Ishikawa (cell line): ENCODE data around the gene EEFSEC.

Experiments
- CEBPB ChIP-seq: IDR thresholded peaks from 2 replicates; pipeline ENCODE4 v1.6.1; 2012
- CREB1 ChIP-seq: IDR thresholded peaks from 2 replicates; pipeline ENCODE4 v1.6.1; 2012; ENCODE audit warnings: low read depth
- EGR1 ChIP-seq: IDR thresholded peaks from 2 replicates; pipeline ENCODE4 v1.6.1; 2012
- EP300 ChIP-seq: IDR thresholded peaks from 2 replicates; pipeline ENCODE4 v1.6.1; 2012; ENCODE audit warnings: borderline replicate concordance
- FOXM1 ChIP-seq: IDR thresholded peaks from 2 replicates; pipeline ENCODE4 v1.6.1; 2012; ENCODE audit warnings: low read depth, borderline replicate concordance
- MAX ChIP-seq: IDR thresholded peaks from 2 replicates; pipeline ENCODE4 v1.6.1; 2012
- NFIC ChIP-seq: IDR thresholded peaks from 2 replicates; pipeline ENCODE4 v1.6.1; 2012
- RAD21 ChIP-seq: IDR thresholded peaks from 2 replicates; pipeline ENCODE4 v1.6.1; 2012; ENCODE audit warnings: low read depth
- REST ChIP-seq: IDR thresholded peaks from 2 replicates; pipeline ENCODE4 v1.6.1; 2012; ENCODE audit warnings: low read depth, mild to moderate bottlenecking
- TAF1 ChIP-seq: IDR thresholded peaks from 2 replicates; pipeline ENCODE4 v1.6.1; 2012; ENCODE audit warnings: low read depth, mild to moderate bottlenecking
- TCF12 ChIP-seq: IDR thresholded peaks from 2 replicates; pipeline ENCODE4 v1.6.1; 2012; ENCODE audit warnings: low read depth
- TEAD4 ChIP-seq: IDR thresholded peaks from 2 replicates; pipeline ENCODE4 v1.6.1; 2012
- USF1 ChIP-seq: IDR thresholded peaks from 2 replicates; pipeline ENCODE4 v1.6.1; 2012
- YY1 ChIP-seq: IDR thresholded peaks from 2 replicates; pipeline ENCODE4 v1.6.1; 2012; ENCODE audit warnings: low read depth
- ZBTB7A ChIP-seq: IDR thresholded peaks from 2 replicates; pipeline ENCODE4 v1.6.1; 2012; ENCODE audit warnings: low read depth

EEFSEC gene

GRCh38 chr3:128218548-128219257 is 65.4 kb downstream of the EEFSEC start:
- TF ChIP-seq RAD21 (no peak), MAX (no peak), NFIC (no peak), REST (no peak), YY1 (no peak), TCF12 (no peak)

- TF ChIP-seq CEBPB (no peak), REST (no peak), TAF1 (no peak), EP300 (no peak), TEAD4 (no peak), USF1 (no peak), CREB1 (no peak), ZBTB7A (no peak), RAD21 (no peak), EGR1 (no peak), MAX (no peak), YY1 (no peak), FOXM1 (no peak), TCF12 (no peak), NFIC (no peak)
Measured at GRCh38 chr3:128221328-128221727, 68.0 kb downstream of the EEFSEC start.

- TF ChIP-seq EGR1, result no peak
- TF ChIP-seq USF1, result no peak
- no peak for TF ChIP-seq MAX
- TF ChIP-seq REST, result no peak
- no peak for TF ChIP-seq CEBPB
- TF ChIP-seq TEAD4, result no peak
- no peak for TF ChIP-seq CREB1
- TF ChIP-seq YY1, result no peak
- no peak for TF ChIP-seq TCF12
- no peak for TF ChIP-seq FOXM1
- no peak for TF ChIP-seq NFIC
- no peak for TF ChIP-seq ZBTB7A
- no peak for TF ChIP-seq TAF1
- TF ChIP-seq RAD21, result no peak
- no peak for TF ChIP-seq EP300
Measured at GRCh38 chr3:128222796-128223385, 69.6 kb downstream of the EEFSEC start.

- no peak for TF ChIP-seq FOXM1
- no peak for TF ChIP-seq EGR1
- TF ChIP-seq EP300, result no peak
- TF ChIP-seq YY1, result no peak
- TF ChIP-seq NFIC, result no peak
- no peak for TF ChIP-seq TEAD4
- TF ChIP-seq CEBPB, result no peak
- no peak for TF ChIP-seq MAX
- no peak for TF ChIP-seq USF1
- no peak for TF ChIP-seq TAF1
- TF ChIP-seq RAD21, result no peak
- no peak for TF ChIP-seq ZBTB7A
- no peak for TF ChIP-seq REST
- no peak for TF ChIP-seq TCF12
- no peak for TF ChIP-seq CREB1
Measured at GRCh38 chr3:128226186-128226725, 73.0 kb downstream of the EEFSEC start.
